ENCODE measurements around the gene GID8. TPM values are rescaled to one million over a fixed set of nuclear protein-coding genes. Genes with fewer than 3 reads are reported as not detected.

GID8 gene
- total and polyA plus RNA-seq, 2 of the 4 experiments (the other 2 are of a cell fraction) = 21.5 to 33.9 TPM

GRCh38 chr20:62891111-62891510, 46.8 kb upstream of the GID8 start:
- H3K4ac ChIP-seq (ENCODE audit: low read depth, low read length) = no peak overlapping the region
- BruUV-seq (replicated peaks) = no TSS peak
- peaks cover 20% of the 10 kb centered on the region for H4K20me1 ChIP-seq (ENCODE audit: insufficient read depth, low read length)
- no peak overlapping the region for H2AK5ac ChIP-seq (ENCODE audit: low read depth, low read length)
- WGBS, 2 experiments (ENCODE audit: extremely low coverage in 2 of 2, insufficient read length in 1 of 2) = 81% methylated on average over 11 of the region's 15 CpGs; no CpG with 5 or more reads in 1 of the 2 experiments
- peaks cover 78% of the 10 kb centered on the region for H3K36me3 ChIP-seq (ENCODE audit: control insufficient read depth, insufficient read depth, low read length)
- H3K27ac ChIP-seq (ENCODE audit: insufficient read depth, low read length) = no peak overlapping the region
- no peak overlapping the region for H2BK20ac ChIP-seq (ENCODE audit: low read depth, low read length)
- peaks cover 11% of the 10 kb centered on the region for H3K4me1 ChIP-seq (ENCODE audit: control insufficient read depth, insufficient read depth, low read length)
- TF ChIP-seq NFE2L2 (IDR thresholded peaks at IDR 0.05; ENCODE audit: low read depth, low read length) = no peak
- no peak for TF ChIP-seq MAZ (IDR thresholded peaks at IDR 0.05; ENCODE audit: borderline replicate concordance, low read depth, low read length)
- TF ChIP-seq CHD1 (IDR thresholded peaks at IDR 0.05; ENCODE audit: low read depth, low read length) = no peak
- no peak overlapping the region for H4K5ac ChIP-seq (ENCODE audit: low read depth, low read length)
- ChIA-PET POLR2A (ENCODE audit: unreplicated experiment) (no interaction called here), CTCF (interaction anchor here (1.7 kb wide), 1 partner anchor 16 kb away, joined by 6 read pairs; no protein-coding TSS in a partner anchor)
- no peak overlapping the region for H2BK15ac ChIP-seq (ENCODE audit: low read depth, low read length)
- H3K14ac ChIP-seq (replicated peaks; ENCODE audit: low read depth, low read length) = no peak overlapping the region
- H3K27me3 ChIP-seq (ENCODE audit: control insufficient read depth, insufficient read depth, low read length) = no peaks in the 10 kb centered on the region
- H4K8ac ChIP-seq (ENCODE audit: low read depth in 2 of 2, low read length in 2 of 2) = no peak overlapping the region
- peaks cover 11% of the 10 kb centered on the region for H3K9me1 ChIP-seq (ENCODE audit: insufficient read depth, low read length)
- no peaks in the 10 kb centered on the region for H3K9me3 ChIP-seq (ENCODE audit: control insufficient read depth, insufficient read depth, low read length)
- no peak overlapping the region for H2AK9ac ChIP-seq (replicated peaks; ENCODE audit: low read depth, low read length, poor library complexity)
- H3K23ac ChIP-seq (ENCODE audit: low read depth, low read length) = no peak overlapping the region
- H2BK5ac ChIP-seq (ENCODE audit: low read depth, low read length, poor library complexity, severe bottlenecking) = no peak overlapping the region
- in situ Hi-C loops (cut with MboI; ENCODE audit: low sequenced_read_pairs) (no loop called here), intact Hi-C loops (cut with micrococcal nuclease) (no loop called here), dilution Hi-C loops (cut with HindIII; ENCODE audit: low sequenced_read_pairs, unreplicated experiment) (no loop called here)
- H2BK120ac ChIP-seq (ENCODE audit: low read depth, low read length) = no peak overlapping the region
- ATAC-seq (ENCODE audit: low read depth) = no peak
- no peak overlapping the region for H3K56ac ChIP-seq (ENCODE audit: extremely low read depth, insufficient read depth, low read length)
- H3K18ac ChIP-seq (ENCODE audit: low read depth, low read length) = no peak overlapping the region
- H3K4me3 ChIP-seq (ENCODE audit: insufficient read depth, low read depth, low read length) = no peak overlapping the region
- no peak overlapping the region for H3K9ac ChIP-seq (ENCODE audit: low read depth, low read length)
- DNase-seq = peak; percentile 48
- H4K91ac ChIP-seq (ENCODE audit: insufficient read depth, low read depth, low read length) = no peak overlapping the region
- no peak overlapping the region for H3K4me2 ChIP-seq (ENCODE audit: low read depth, low read length)
- H2AFZ ChIP-seq (replicated peaks; ENCODE audit: low read length, poor library complexity) = no peak overlapping the region
- peaks cover 11 to 60% of the 10 kb centered on the region in 2 experiments for H3K79me1 ChIP-seq (ENCODE audit: low read depth in 1 of 2, low read length in 2 of 2)

Measured in IMR-90 (cell line).